GM12874 (cell line): ENCODE results near the gene LRP6.

Experiments
- TF ChIP-seq, protein P1 (sequence below): IDR thresholded peaks from 2 replicates; pipeline ENCODE4 v1.5.1; 2011; ENCODE audit warnings: low read depth, mild to moderate bottlenecking, control low read depth, low read length, moderate library complexity; ENCODE audit not compliant: insufficient read depth

The LRP6 gene

GRCh38 chr12:12212769-12213168 lies 54.1 kb downstream of the LRP6 start:
- TF ChIP-seq, protein P1, sequence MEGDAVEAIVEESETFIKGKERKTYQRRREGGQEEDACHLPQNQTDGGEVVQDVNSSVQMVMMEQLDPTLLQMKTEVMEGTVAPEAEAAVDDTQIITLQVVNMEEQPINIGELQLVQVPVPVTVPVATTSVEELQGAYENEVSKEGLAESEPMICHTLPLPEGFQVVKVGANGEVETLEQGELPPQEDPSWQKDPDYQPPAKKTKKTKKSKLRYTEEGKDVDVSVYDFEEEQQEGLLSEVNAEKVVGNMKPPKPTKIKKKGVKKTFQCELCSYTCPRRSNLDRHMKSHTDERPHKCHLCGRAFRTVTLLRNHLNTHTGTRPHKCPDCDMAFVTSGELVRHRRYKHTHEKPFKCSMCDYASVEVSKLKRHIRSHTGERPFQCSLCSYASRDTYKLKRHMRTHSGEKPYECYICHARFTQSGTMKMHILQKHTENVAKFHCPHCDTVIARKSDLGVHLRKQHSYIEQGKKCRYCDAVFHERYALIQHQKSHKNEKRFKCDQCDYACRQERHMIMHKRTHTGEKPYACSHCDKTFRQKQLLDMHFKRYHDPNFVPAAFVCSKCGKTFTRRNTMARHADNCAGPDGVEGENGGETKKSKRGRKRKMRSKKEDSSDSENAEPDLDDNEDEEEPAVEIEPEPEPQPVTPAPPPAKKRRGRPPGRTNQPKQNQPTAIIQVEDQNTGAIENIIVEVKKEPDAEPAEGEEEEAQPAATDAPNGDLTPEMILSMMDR = no peak

GRCh38 chr12:12210983-12211382 lies 55.9 kb downstream of the LRP6 start:
- TF ChIP-seq, protein P1 = no peak

- TF ChIP-seq, protein P1 = no peak
These were observed 56.4 kb downstream of the LRP6 start for GRCh38 chr12:12210416-12210815.

DNA sequence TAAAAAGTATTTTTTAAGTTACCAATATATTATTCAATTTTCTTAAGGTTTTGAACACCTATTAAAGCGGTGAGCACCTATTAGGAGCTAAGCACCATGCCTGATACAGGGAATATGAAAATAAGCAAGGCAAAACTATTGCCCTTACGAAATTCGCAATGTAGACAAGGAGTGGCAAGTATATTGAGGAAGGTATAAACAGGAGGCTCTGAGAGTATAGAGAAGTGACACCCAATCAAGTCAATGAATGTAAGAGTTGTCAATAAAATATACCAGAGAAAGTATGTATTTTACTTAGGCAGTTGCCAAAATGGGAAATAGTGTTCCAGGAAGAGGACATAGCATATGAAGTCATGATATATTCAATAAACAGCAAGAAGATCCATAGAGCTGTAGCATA lies 57.2 kb downstream of the LRP6 start:
- TF ChIP-seq, protein P1 = no peak

- TF ChIP-seq, protein P1 = no peak
These were observed 57.8 kb downstream of the LRP6 start for GRCh38 chr12:12209043-12209442.

DNA sequence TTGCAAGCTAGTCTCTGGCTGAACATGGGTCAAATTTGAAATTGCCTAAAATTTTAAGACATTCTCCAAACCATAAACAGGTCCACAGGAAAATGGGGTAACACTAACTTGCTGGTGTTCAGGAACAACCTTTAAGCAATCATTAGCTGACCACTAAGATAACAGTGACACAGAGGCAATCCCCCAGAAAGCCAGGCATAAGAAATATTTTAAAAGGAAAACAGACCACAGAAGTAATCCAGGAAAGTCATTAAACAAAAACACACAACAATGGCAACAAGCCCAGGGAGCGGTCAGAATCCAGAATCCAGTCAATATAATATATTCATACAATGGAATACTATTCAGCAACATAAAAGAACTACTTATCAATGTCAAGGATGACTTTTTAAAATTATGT lies 59.1 kb downstream of the LRP6 start:
- TF ChIP-seq, protein P1 = no peak

- TF ChIP-seq, protein P1 = no peak
These were observed 60.0 kb downstream of the LRP6 start for GRCh38 chr12:12206776-12207388.

GRCh38 chr12:12202747-12203146 lies 64.1 kb downstream of the LRP6 start:
- TF ChIP-seq, protein P1 = no peak
